GOT3 (cell line): ENCODE results near the gene FUT9.
"Not testable (repeated sequence)": the region's sequence is repeated elsewhere in the genome, so short reads cannot be mapped to it uniquely, and the experiment has no call there.

Experiments
- DNase-seq: peaks from one replicate; lab custom pipeline; 2025; ENCODE audit warnings: mixed read lengths; lab: John Stamatoyannopoulos, UW

FUT9 gene

DNA sequence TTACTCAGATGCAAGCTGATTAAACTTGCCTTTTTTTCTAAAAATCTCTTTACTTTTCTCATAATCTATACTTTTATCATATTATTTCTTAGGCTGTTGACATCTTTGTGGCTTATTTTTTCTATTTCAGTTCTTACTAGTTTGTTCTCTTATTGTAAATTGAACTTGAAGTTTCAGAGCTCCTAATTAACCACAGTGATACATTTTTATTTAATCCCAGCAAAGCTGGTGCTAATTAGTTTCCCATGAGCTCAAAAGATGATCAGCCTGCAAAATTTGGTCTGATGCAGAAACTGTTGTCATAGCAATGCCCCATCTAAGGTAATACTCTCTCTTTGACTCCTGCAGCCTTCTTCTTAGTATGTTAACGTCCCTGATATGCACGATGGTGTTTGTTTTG is 170.3 kb downstream of the FUT9 start:
- no peak for DNase-seq

DNA sequence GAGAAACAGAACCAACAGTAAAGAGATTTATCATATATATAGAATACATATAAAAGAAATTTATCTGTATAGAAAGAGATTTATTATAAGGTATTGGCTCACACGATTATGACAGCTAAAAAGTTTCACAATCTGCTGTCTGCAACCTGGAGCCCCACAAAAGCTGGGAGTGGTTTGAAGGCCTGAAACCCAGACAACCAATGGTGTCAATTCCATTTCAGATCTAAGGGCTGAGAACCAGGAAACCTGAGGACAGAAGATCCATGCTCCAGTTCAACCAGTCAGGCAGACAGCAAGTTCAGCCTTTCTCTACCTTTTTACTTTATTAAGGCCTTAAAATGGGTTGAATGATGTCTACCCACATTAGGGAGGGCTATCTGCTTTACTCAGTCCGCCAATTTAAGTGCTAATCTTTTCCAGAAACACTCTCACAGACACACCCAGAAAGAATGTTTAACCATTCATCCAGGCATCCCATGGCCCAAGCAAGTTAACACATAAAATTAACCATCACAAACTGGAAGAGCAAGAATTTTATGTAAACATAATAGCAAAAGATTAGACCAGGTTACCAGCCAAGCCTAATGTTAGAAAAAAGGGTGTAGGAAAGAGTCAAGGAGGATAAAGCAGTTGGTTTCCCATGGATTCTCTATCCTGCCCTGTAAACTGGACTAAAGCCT is 170.9 kb downstream of the FUT9 start:
- no peak for DNase-seq

- DNase-seq: no peak
These were observed 178.9 kb downstream of the FUT9 start for GRCh38 chr6:96194675-96195074.

GRCh38 chr6:96195272-96195671 is 179.5 kb downstream of the FUT9 start:
- DNase-seq: no peak

DNA sequence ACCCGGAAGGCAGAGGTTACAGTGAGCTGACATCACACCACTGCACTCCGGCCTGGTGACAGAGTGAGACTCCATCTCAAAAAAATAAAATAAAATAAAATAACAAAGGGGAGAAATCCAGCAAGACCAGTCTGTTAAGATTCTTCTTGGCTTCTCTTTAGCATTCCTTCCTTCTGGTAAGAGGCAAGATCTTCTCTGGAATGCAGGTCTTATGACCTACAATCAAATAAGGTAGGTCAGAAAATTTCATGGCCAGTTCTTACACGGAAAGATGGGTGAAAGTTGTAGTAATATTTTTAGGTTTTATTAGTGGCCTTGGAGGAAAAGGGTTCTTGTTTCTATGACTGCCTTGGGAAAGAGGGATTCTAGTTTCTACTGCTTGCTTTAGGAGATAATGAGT is 180.9 kb downstream of the FUT9 start:
- no peak for DNase-seq

DNA sequence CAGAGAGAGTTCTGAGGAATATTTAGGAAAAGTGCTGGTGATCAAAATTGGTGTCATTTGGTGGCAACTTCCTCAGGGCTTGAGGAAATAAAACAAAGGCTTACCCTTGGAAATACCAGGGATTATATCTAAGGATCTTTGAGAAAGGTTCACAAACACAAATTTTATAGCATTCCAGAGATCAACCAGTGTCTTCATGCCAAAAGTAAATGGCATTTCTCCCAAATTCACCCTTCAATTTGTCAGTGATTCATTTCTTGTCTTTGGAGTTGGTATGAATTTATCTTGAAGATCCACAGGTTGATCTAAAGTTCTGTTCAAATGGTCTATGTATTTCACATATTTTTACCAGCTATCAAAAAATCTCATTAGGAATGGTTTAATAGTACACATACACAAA is 181.5 kb downstream of the FUT9 start:
- DNase-seq: no peak

DNA sequence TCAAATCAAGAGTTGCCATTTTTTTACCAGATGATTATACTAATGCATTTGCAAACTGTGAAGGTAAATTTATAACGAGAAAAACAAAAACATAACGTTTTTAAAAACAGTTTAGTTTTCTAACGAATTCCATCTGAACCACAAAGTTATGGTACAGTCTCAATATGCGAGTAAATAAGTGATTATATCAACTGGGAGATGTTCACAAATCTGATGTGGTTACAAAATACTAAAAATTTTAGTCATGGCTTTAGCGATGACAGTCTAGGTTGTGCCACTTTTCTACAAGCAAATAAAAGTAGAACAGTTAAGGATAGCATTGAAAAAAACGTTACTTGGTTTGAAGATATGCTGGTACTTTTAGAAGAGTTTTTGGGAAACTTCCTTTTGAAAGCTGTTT is 186.8 kb downstream of the FUT9 start:
- DNase-seq: no peak

GRCh38 chr6:96211341-96211740 is 195.6 kb downstream of the FUT9 start:
- no peak for DNase-seq

- DNase-seq: no peak
These were observed 196.3 kb downstream of the FUT9 start for GRCh38 chr6:96212066-96212465.

- DNase-seq: no peak
These were observed 198.0 kb downstream of the FUT9 start for GRCh38 chr6:96213784-96214183.

DNA sequence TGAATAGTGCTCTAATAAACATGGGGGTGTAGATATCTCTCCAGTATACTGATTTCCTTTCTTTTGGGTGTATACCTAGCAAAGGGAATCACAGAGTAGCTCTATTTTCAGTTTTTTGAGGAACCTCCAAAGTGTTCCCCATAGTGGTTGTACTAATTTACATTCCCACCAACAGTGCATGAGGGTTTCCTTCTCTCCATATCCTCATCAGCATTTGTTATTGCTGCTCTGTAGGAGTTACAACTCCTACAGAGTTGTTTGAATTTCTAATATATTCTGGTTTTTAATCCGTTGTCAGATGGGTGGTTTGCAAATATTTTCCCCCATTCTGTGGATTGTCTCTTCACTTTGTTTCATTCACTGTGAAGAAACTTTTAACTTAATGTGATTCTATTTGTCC is 207.9 kb downstream of the FUT9 start:
- no peak for DNase-seq

DNA sequence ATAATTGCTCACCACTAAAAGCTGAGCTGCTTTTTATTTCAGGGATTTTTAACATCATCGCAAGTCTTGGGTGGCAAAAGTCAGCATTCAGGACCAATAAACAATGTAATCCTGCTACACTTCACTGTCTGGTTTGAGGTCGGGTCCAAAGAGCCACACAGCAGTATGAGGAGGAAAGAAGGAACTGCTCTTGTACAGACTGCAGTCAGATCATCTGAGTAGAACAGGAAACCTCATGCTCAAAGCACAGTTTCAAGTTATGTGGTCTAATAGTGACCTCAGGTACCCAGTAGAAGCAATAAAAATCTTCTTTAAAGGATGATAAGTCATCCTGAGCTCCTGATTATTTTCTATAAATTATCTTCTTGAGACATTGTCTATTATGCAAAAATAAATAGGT is 211.4 kb downstream of the FUT9 start:
- DNase-seq: no peak

DNA sequence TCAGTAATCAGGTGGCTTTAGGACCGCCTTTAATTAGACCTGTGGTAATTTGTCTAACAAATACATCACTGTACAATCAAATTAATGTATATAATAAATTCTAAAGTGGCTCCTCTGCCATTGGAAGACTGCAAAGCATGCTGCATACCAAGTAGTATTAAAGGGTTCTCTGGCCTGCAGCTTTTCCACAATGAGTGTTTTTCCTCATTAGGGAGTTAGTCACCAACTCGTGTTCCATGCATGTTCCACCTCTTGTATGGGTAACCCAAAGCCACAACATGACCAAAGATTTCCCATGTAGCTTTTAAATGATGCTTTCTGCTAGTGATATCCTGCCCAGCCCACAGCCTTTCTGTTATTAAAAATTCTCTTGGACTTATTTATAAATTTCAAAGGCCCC is 218.7 kb downstream of the FUT9 start:
- no peak for DNase-seq

- no peak for DNase-seq
These were observed 220.2 kb downstream of the FUT9 start for GRCh38 chr6:96235927-96236326.

GRCh38 chr6:96236471-96236870 is 220.7 kb downstream of the FUT9 start:
- no peak for DNase-seq

- DNase-seq: no peak
These were observed 222.0 kb downstream of the FUT9 start for GRCh38 chr6:96237638-96238347.

- no peak for DNase-seq
These were observed 230.8 kb downstream of the FUT9 start for GRCh38 chr6:96246563-96246962.

DNA sequence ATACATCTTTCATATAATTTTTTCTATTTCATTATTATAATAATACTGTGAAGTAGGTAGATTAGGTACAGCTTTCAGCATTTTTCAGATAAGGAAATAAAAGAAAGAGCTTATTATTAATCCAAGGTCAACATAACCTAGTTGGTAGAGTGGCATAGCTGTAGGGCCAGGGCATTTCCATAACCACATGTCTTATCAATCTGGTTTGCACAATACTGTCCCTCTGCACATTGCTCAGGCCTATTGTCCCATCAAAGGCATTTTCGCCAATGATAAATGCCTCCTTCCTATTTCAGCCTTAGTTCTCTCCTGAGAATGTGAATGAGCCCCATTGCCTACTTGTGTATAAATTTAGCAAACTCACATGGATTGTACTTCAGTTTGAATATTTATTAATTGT is 234.0 kb downstream of the FUT9 start:
- no peak for DNase-seq

DNA sequence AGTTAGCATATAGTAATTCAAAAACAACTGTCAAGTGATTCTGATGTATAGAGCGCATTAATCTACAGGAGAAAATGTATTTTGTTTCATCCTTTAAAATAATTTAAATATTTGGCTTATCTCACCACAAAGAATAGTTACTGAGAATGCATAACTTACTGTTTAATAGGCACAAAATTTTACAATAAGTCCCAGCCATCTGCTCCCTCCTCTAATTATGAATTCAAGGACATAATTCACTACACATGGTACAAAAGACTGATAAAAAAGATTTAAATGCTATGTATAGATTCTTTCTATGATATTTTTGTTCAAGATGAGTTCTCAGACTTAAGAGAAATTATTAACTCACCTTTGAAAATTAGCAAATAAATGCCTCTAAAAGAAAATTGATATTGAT is 242.0 kb downstream of the FUT9 start:
- DNase-seq: no peak

DNA sequence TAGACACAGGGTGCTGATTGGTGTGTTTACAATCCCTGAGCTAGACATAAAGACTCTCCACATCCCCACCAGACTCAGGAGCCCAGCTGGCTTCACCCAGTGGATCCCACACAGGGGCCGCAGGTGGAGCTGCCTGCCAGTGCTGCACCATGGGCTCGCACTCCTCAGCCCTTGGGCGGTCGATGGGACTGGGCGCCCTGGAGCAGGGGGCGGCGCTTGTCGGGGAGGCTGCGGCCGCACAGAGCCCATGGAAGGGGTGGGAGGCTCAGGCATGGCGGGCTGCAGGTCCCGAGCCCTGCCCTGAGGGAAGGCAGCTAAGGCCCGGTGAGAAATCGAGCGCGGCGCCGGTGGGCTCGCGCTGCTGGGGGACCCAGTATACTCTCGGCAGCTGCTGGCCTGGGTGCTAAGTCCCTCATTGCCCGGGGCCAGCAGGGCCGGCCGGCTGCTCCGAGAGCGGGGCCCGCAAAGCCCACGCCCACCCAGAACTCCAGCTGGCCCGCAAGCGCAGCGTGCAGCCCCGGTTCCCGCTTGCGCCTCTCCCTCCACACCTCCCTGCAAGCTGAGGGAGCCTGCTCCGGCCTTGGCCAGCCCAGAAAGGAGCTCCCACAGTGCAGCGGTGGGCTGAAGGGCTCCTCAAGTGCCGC is 245.1 kb downstream of the FUT9 start:
- DNase-seq: not testable (repeated sequence)
